Esophagus muscularis mucosa (tissue), 4 donors: ENCODE data around the gene IGF1R.

Experiments used
- EP300 ChIP-seq: sonication (generic); formaldehyde crosslinking; IDR thresholded peaks from one replicate; pipeline ENCODE4 v1.6.1; 2017; ENCODE audit warnings: antibody characterized with exemption
- POLR2AphosphoS5 ChIP-seq, 2 donors: sonication (generic); formaldehyde crosslinking; IDR thresholded peaks; one replicate each; pipeline ENCODE4 v1.6.1; 2017; ENCODE audit warnings: antibody characterized with exemption in 2 of 2
- TF ChIP-seq, protein P1 (sequence below), 3 experiments: fragments of 200-600 bp in 2 of 3; fragments of 450-650 bp in 1 of 3; sonication (generic) in 2 of 3; IDR thresholded peaks; one replicate each; pipeline ENCODE4 v1.5.1; 2017 to 2019; ENCODE audit warnings: antibody characterized with exemption in 3 of 3, mild to moderate bottlenecking in 2 of 3, moderate library complexity in 1 of 3

GRCh38 chr15:98660055-98660454 lies 11.7 kb downstream of the IGF1R start:
- TF ChIP-seq, protein P1, sequence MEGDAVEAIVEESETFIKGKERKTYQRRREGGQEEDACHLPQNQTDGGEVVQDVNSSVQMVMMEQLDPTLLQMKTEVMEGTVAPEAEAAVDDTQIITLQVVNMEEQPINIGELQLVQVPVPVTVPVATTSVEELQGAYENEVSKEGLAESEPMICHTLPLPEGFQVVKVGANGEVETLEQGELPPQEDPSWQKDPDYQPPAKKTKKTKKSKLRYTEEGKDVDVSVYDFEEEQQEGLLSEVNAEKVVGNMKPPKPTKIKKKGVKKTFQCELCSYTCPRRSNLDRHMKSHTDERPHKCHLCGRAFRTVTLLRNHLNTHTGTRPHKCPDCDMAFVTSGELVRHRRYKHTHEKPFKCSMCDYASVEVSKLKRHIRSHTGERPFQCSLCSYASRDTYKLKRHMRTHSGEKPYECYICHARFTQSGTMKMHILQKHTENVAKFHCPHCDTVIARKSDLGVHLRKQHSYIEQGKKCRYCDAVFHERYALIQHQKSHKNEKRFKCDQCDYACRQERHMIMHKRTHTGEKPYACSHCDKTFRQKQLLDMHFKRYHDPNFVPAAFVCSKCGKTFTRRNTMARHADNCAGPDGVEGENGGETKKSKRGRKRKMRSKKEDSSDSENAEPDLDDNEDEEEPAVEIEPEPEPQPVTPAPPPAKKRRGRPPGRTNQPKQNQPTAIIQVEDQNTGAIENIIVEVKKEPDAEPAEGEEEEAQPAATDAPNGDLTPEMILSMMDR (IDR thresholded peaks at IDR 0.05), result no peak
- TF ChIP-seq EP300 (no peak), POLR2AphosphoS5 (IDR thresholded peaks at IDR 0.05) (no peak)
